ENCODE measurements around the gene NAA16. TPM values are rescaled to one million over a fixed set of nuclear protein-coding genes. Genes with fewer than 3 reads are reported as not detected.
"Not testable (repeated sequence)": the region's sequence is repeated elsewhere in the genome, so short reads cannot be mapped to it uniquely, and the experiment has no call there.

NAA16 gene
- total RNA-seq, 1 donor from 2014 or later, result 22.8 TPM

DNA sequence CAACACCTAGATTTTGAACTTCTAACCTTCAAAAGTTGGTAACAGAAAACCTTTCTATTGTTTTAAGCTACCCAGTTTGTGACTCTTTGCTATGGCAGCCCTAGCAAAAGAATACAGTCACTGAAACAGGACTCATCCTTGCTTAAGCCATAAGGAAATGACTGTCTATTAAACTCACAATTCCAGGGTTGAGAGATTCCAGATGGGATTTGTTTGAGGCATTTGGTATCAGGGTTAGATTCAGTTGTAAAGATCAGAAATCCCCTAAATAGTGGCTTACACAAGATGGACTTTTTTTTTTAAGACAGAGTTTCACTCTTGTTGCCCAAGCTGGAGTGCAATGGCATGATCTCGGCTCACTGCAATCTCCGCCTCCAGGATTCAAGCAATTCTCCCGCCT is 105.2 kb downstream of the NAA16 start:
- peaks cover 2% of the 10 kb centered on the region for H3K36me3 Mint-ChIP-seq (ENCODE audit: unreplicated experiment)

DNA sequence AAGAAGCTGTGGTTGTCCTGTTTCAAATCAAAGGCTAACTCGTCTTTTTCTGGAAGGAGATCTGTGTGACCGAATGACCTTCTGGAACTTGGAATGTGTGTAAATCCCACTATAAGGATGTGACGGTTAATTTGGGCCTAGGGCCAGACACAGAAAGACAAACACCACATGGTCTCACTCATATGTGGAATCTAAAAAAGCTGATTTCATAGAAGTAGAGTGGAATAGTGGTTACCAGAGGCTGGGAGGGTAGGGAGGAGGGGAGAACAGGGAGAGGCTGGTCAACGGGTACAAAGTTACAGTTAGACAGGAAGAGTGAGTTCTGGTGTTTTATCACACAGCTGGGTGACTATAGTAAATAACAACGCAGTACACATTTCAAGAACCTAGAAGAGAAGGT is 107.0 kb downstream of the NAA16 start:
- H3K27ac Mint-ChIP-seq (ENCODE audit: unreplicated experiment), result no peak overlapping the region
- peaks cover 11% of the 10 kb centered on the region for H3K27me3 Mint-ChIP-seq (ENCODE audit: unreplicated experiment)
- peaks cover 7% of the 10 kb centered on the region for H3K9me3 Mint-ChIP-seq (ENCODE audit: unreplicated experiment)
- peaks cover 4% of the 10 kb centered on the region for H3K4me1 Mint-ChIP-seq (ENCODE audit: unreplicated experiment)
- peaks cover 2% of the 10 kb centered on the region for H3K36me3 Mint-ChIP-seq (ENCODE audit: unreplicated experiment)
- no peak overlapping the region for H3K4me3 Mint-ChIP-seq (ENCODE audit: unreplicated experiment)
- DNase-seq (ENCODE audit: extremely low spot score, unreplicated experiment), result peak; percentile 8
- TF ChIP-seq, protein P1, sequence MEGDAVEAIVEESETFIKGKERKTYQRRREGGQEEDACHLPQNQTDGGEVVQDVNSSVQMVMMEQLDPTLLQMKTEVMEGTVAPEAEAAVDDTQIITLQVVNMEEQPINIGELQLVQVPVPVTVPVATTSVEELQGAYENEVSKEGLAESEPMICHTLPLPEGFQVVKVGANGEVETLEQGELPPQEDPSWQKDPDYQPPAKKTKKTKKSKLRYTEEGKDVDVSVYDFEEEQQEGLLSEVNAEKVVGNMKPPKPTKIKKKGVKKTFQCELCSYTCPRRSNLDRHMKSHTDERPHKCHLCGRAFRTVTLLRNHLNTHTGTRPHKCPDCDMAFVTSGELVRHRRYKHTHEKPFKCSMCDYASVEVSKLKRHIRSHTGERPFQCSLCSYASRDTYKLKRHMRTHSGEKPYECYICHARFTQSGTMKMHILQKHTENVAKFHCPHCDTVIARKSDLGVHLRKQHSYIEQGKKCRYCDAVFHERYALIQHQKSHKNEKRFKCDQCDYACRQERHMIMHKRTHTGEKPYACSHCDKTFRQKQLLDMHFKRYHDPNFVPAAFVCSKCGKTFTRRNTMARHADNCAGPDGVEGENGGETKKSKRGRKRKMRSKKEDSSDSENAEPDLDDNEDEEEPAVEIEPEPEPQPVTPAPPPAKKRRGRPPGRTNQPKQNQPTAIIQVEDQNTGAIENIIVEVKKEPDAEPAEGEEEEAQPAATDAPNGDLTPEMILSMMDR (IDR thresholded peaks at IDR 0.05), result no peak

More for the DNA sequence above, 105.2 kb downstream of the NAA16 start:
- TF ChIP-seq, protein P1 (IDR thresholded peaks at IDR 0.05), result no peak
- H3K27ac Mint-ChIP-seq (ENCODE audit: unreplicated experiment), result no peak overlapping the region
- no peak for DNase-seq (ENCODE audit: extremely low spot score, unreplicated experiment)
- peaks cover 4% of the 10 kb centered on the region for H3K4me1 Mint-ChIP-seq (ENCODE audit: unreplicated experiment)
- H3K4me3 Mint-ChIP-seq (ENCODE audit: unreplicated experiment), result no peak overlapping the region
- H3K27me3 Mint-ChIP-seq (ENCODE audit: unreplicated experiment), result peaks cover 13% of the 10 kb centered on the region
- peaks cover 7% of the 10 kb centered on the region for H3K9me3 Mint-ChIP-seq (ENCODE audit: unreplicated experiment)

DNA sequence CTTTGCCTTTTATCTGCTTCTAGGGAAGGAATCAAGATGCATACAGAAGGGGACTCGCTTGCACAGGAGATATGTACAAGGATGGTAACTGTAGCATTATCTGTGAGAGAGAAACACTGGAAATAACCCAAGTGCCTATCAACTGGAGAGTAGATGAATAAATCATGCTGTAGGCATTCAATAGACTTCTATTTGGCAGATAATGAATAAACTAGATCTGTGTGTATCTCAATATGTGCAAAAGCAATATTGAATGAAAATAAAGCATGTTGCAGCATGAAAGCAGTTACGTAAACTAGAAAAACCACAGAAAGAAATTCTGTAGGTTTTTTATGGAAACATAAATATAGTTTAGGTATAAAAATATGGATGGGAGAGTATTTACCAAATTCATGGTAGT is 107.7 kb downstream of the NAA16 start:
- DNase-seq (ENCODE audit: extremely low spot score, unreplicated experiment), result no peak
- TF ChIP-seq, protein P1 (IDR thresholded peaks at IDR 0.05), result no peak
- Mint-ChIP-seq H3K4me1 (ENCODE audit: unreplicated experiment) (peaks cover 4% of the 10 kb centered on the region), H3K27me3 (ENCODE audit: unreplicated experiment) (peaks cover 11% of the 10 kb centered on the region), H3K9me3 (ENCODE audit: unreplicated experiment) (peaks cover 7% of the 10 kb centered on the region), H3K36me3 (ENCODE audit: unreplicated experiment) (peaks cover 2% of the 10 kb centered on the region), H3K4me3 (ENCODE audit: unreplicated experiment) (no peak overlapping the region), H3K27ac (ENCODE audit: unreplicated experiment) (no peak overlapping the region)

DNA sequence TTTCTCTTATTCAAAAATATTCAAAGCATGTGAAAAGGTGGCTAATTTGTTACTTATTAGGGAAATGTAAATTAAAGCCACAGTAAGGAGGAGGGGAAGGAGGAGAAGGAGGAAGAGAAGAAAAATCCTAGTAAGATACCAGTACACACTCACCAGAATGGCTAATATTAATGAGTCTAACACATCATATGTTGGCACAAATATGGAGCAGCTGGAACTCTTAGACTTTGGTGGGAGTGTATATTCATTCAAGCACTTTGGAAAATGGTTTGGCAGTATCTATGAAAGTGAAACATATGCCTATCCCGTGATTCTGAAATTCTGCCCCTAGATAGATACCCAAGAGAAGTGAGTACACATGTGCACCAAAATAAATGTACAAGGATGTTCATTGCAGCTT is 108.1 kb downstream of the NAA16 start:
- Mint-ChIP-seq H3K36me3 (ENCODE audit: unreplicated experiment) (peaks cover 2% of the 10 kb centered on the region), H3K27ac (ENCODE audit: unreplicated experiment) (no peak overlapping the region), H3K4me3 (ENCODE audit: unreplicated experiment) (no peak overlapping the region), H3K4me1 (ENCODE audit: unreplicated experiment) (peaks cover 4% of the 10 kb centered on the region), H3K9me3 (ENCODE audit: unreplicated experiment) (peaks cover 7% of the 10 kb centered on the region), H3K27me3 (ENCODE audit: unreplicated experiment) (peaks cover 11% of the 10 kb centered on the region)
- TF ChIP-seq, protein P1 (IDR thresholded peaks at IDR 0.05), result no peak
- no peak for DNase-seq (ENCODE audit: extremely low spot score, unreplicated experiment)

DNA sequence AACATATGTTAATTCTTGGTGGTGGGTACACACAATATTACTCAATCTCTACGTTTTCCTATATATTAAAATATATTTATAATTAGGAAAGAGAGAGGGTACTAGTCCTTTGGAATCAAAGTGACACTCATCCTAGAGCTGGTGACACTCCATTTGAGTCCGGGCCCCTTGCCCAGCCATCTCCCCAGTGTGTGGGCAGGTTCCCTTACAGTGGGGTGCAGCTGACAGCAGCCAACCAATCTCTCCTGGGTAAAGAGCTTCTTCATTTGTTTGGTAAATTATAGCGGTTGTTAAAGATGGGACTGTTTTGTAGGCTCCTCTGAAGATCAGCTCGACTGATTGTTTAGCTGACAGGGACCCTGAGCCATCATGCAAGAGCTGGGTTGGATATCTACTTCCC is 109.1 kb downstream of the NAA16 start:
- Mint-ChIP-seq H3K9me3 (ENCODE audit: unreplicated experiment) (peaks cover 7% of the 10 kb centered on the region), H3K4me3 (ENCODE audit: unreplicated experiment) (no peak overlapping the region), H3K27ac (ENCODE audit: unreplicated experiment) (no peak overlapping the region), H3K4me1 (ENCODE audit: unreplicated experiment) (peaks cover 4% of the 10 kb centered on the region), H3K27me3 (ENCODE audit: unreplicated experiment) (peaks cover 11% of the 10 kb centered on the region), H3K36me3 (ENCODE audit: unreplicated experiment) (peaks cover 2% of the 10 kb centered on the region)
- TF ChIP-seq, protein P1 (IDR thresholded peaks at IDR 0.05), result no peak
- peak; percentile 63 for DNase-seq (ENCODE audit: extremely low spot score, unreplicated experiment)

DNA sequence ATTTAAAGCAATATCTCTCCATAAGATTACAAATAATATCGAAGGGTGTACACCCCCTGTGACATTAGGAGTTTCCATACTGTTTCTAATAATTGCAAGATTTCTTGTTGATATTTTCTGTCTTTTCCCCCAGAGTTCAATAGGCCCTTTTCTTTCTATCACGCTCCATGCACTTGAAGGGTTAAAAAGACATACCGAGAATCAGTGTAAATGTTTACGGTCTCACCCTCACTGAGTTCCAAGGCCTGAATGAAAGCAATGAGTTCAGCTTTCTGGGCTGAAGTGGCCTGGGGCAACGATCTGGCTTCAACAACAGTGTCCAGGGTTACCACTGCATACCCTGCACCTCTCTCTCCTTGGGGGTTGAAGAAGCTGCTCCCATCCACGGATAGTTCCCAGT is 110.3 kb downstream of the NAA16 start:
- H3K4me1 Mint-ChIP-seq (ENCODE audit: unreplicated experiment); DNase-seq (ENCODE audit: extremely low spot score, unreplicated experiment); H3K27ac Mint-ChIP-seq (ENCODE audit: unreplicated experiment); H3K9me3 Mint-ChIP-seq (ENCODE audit: unreplicated experiment); H3K4me3 Mint-ChIP-seq (ENCODE audit: unreplicated experiment); H3K36me3 Mint-ChIP-seq (ENCODE audit: unreplicated experiment): not testable (repeated sequence)
- peaks cover 11% of the 10 kb centered on the region for H3K27me3 Mint-ChIP-seq (ENCODE audit: unreplicated experiment)

DNA sequence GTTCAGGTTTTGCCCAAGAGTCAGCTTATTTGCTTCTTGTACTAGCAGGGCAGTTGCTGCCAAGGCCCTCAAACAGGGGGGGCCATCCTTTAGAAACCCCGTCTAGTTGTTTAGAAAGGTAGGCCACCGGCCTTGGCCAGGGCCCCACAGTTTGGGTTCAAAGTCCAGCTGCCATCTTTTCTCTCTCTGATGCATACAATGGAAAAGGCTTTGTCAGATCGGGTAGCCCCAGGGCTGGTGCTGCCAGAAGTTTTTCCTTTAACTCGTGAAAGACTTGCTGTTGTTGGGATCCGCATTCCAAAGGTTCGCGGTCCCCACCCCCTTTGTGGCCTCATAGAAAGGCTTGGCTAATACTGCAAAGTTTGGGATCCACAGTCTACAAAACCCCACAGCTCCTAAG is 110.9 kb downstream of the NAA16 start:
- H3K27me3 Mint-ChIP-seq (ENCODE audit: unreplicated experiment), result peaks cover 11% of the 10 kb centered on the region
- not testable (repeated sequence) for H3K36me3 Mint-ChIP-seq (ENCODE audit: unreplicated experiment); DNase-seq (ENCODE audit: extremely low spot score, unreplicated experiment); H3K9me3 Mint-ChIP-seq (ENCODE audit: unreplicated experiment); H3K4me3 Mint-ChIP-seq (ENCODE audit: unreplicated experiment); H3K27ac Mint-ChIP-seq (ENCODE audit: unreplicated experiment); H3K4me1 Mint-ChIP-seq (ENCODE audit: unreplicated experiment)

DNA sequence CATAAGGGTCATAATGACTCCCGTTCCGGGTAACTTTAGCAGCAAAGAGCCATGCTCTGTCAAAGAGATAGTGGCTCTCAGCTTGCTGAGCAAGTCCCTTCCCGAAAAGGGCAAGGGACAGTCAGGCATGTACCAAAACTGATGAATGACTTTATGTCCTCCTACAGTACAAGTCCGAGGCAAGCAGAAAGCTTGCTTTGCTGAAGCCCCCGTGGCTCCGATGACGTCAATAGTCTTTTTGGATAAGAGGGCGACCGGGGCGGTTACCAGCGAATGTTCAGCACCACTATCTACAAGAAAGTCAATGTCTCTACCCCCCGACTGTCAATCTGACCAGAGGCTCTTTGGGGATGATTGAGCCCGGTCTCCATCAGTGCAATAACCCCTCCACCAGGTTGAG is 112.2 kb downstream of the NAA16 start:
- not testable (repeated sequence) for H3K4me1 Mint-ChIP-seq (ENCODE audit: unreplicated experiment); H3K4me3 Mint-ChIP-seq (ENCODE audit: unreplicated experiment); H3K36me3 Mint-ChIP-seq (ENCODE audit: unreplicated experiment)

More for the DNA sequence above, 112.2 kb downstream of the NAA16 start:
- peak; percentile 63 for DNase-seq (ENCODE audit: extremely low spot score, unreplicated experiment)
- not testable (repeated sequence) for H3K9me3 Mint-ChIP-seq (ENCODE audit: unreplicated experiment); H3K27ac Mint-ChIP-seq (ENCODE audit: unreplicated experiment)
- peaks cover 11% of the 10 kb centered on the region for H3K27me3 Mint-ChIP-seq (ENCODE audit: unreplicated experiment)
